Activated naive CD4-positive, alpha-beta T cell (primary cell): Measurements from ENCODE around the gene OR11H7.

ENCODE experiments used
- DNase-seq, 4 experiments: peaks; one replicate each; lab custom pipeline; 2025; lab: John Stamatoyannopoulos, UW

OR11H7 gene

DNA sequence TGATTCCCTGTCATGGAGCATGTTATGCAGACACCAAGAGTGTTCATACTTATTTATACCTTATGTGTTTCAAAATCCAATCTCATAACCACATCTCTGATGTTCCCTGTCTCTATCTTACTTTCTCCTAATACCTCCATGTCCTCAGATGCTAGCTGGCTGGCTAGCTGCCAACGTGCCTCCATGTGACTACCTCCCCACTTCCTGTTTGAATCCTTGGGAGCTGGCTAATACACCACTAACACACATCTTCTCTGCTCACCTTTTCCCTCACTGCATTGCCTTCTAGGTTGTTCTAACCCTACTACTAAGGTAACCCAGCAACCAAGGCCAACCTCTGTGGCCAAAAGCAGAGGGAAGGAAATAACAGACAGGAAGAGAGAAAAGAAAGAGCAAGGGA is 49.6 kb downstream of the OR11H7 start:
- DNase-seq, result peak in 1 of 4 experiments; percentile 3

DNA sequence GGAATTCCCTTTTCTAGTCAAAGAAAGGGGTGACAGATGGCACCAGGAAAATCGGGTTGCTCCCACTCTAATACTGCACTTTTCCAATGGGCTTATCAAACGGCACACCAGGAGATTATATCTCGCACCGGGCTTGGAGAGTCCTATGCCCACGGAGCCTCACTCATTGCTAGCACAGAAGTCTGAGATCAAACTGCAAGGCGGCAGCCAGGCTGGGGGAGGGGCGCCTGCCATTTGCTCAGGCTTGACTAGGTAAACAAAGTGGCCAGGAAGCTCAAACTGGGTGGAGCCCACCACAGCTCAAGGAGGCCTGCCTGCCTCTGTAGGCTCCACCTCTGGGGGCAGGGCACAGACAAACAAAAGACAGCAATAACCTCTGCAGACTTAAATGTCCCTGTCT is 51.5 kb downstream of the OR11H7 start:
- peak in 1 of 4 experiments; percentile 5 for DNase-seq
